ENCODE data around the gene PRCC. TPM values are rescaled to one million over a fixed set of nuclear protein-coding genes. Genes with fewer than 3 reads are reported as not detected.

Gene PRCC
- total and polyA plus RNA-seq, 9 donors = 22.7 to 75.7 (median 62.1) TPM

- peaks cover 7% of the 10 kb centered on the region for H3K4me1 ChIP-seq (ENCODE audit: control insufficient read depth, insufficient read depth, low read length)
- peaks cover 80% of the 10 kb centered on the region for H3K27me3 ChIP-seq (ENCODE audit: control insufficient read depth, insufficient read depth, low read length)
Measured at GRCh38 chr1:156840898-156841279, 73.6 kb downstream of the PRCC start.

GRCh38 chr1:156841295-156841855 lies 74.0 kb downstream of the PRCC start:
- H3K36me3 ChIP-seq (ENCODE audit: control insufficient read depth, insufficient read depth, low read length) = no peaks in the 10 kb centered on the region
- H3K4me3 ChIP-seq (ENCODE audit: low read length) = no peak overlapping the region
- H3K9me3 ChIP-seq (replicated peaks; ENCODE audit: control insufficient read depth, low read depth, low read length) = no peaks in the 10 kb centered on the region
- DNase-seq = no peak
- WGBS (ENCODE audit: insufficient coverage) = 74% methylated on average over 3 of the region's 16 CpGs
- peaks cover 80% of the 10 kb centered on the region for H3K27me3 ChIP-seq (ENCODE audit: control insufficient read depth, insufficient read depth, low read length)
- H3K27ac ChIP-seq (ENCODE audit: low read length) = no peak overlapping the region
- H3K4me1 ChIP-seq (ENCODE audit: control insufficient read depth, insufficient read depth, low read length) = peaks cover 7% of the 10 kb centered on the region

More at GRCh38 chr1:156840898-156841279, 73.6 kb downstream of the PRCC start:
- DNase-seq = no peak
- Histone ChIP-seq H3K4me3 (ENCODE audit: low read length) (no peak overlapping the region), H3K9me3 (replicated peaks; ENCODE audit: control insufficient read depth, low read depth, low read length) (no peaks in the 10 kb centered on the region), H3K36me3 (ENCODE audit: control insufficient read depth, insufficient read depth, low read length) (no peaks in the 10 kb centered on the region), H3K27ac (ENCODE audit: low read length) (no peak overlapping the region)
- 61% methylated on average over 14 of the region's 14 CpGs for WGBS (ENCODE audit: insufficient coverage)

GRCh38 chr1:156842618-156843300 lies 75.4 kb downstream of the PRCC start:
- H3K4me1 ChIP-seq (ENCODE audit: control insufficient read depth, insufficient read depth, low read length) = peaks cover 14% of the 10 kb centered on the region
- WGBS (ENCODE audit: insufficient coverage) = 83% methylated on average over 8 of the region's 9 CpGs
- DNase-seq = no peak
- H3K27me3 ChIP-seq (ENCODE audit: control insufficient read depth, insufficient read depth, low read length) = peaks cover 82% of the 10 kb centered on the region
- no peaks in the 10 kb centered on the region for H3K9me3 ChIP-seq (replicated peaks; ENCODE audit: control insufficient read depth, low read depth, low read length)
- no peak overlapping the region for H3K27ac ChIP-seq (ENCODE audit: low read length)
- H3K4me3 ChIP-seq (ENCODE audit: low read length) = no peak overlapping the region
- no peaks in the 10 kb centered on the region for H3K36me3 ChIP-seq (ENCODE audit: control insufficient read depth, insufficient read depth, low read length)

- H3K4me1 ChIP-seq (ENCODE audit: control insufficient read depth, insufficient read depth, low read length) = peaks cover 26% of the 10 kb centered on the region
- H3K36me3 ChIP-seq (ENCODE audit: control insufficient read depth, insufficient read depth, low read length) = no peaks in the 10 kb centered on the region
- WGBS (ENCODE audit: insufficient coverage) = no CpG with 5 or more reads among the region's 6 CpGs
- no peaks in the 10 kb centered on the region for H3K9me3 ChIP-seq (replicated peaks; ENCODE audit: control insufficient read depth, low read depth, low read length)
- no peak for DNase-seq
- H3K27ac ChIP-seq (ENCODE audit: low read length) = no peak overlapping the region
- peaks cover 89% of the 10 kb centered on the region for H3K27me3 ChIP-seq (ENCODE audit: control insufficient read depth, insufficient read depth, low read length)
- H3K4me3 ChIP-seq (ENCODE audit: low read length) = no peak overlapping the region
Measured at GRCh38 chr1:156844102-156844501, 76.8 kb downstream of the PRCC start.

GRCh38 chr1:156844638-156845037 lies 77.3 kb downstream of the PRCC start:
- peaks cover 89% of the 10 kb centered on the region for H3K27me3 ChIP-seq (ENCODE audit: control insufficient read depth, insufficient read depth, low read length)

GRCh38 chr1:156845055-156845952 lies 78.0 kb downstream of the PRCC start:
- no peak for DNase-seq
- 6% methylated on average over 39 of the region's 69 CpGs for WGBS (ENCODE audit: insufficient coverage)
- no peak overlapping the region for H3K4me3 ChIP-seq (ENCODE audit: low read length)

More at GRCh38 chr1:156844638-156845037, 77.3 kb downstream of the PRCC start:
- no peak overlapping the region for H3K4me3 ChIP-seq (ENCODE audit: low read length)
- no peak for DNase-seq
- no peaks in the 10 kb centered on the region for H3K36me3 ChIP-seq (ENCODE audit: control insufficient read depth, insufficient read depth, low read length)
- 22% methylated on average over 12 of the region's 14 CpGs for WGBS (ENCODE audit: insufficient coverage)
- no peak overlapping the region for H3K27ac ChIP-seq (ENCODE audit: low read length)
- peaks cover 26% of the 10 kb centered on the region for H3K4me1 ChIP-seq (ENCODE audit: control insufficient read depth, insufficient read depth, low read length)
- no peaks in the 10 kb centered on the region for H3K9me3 ChIP-seq (replicated peaks; ENCODE audit: control insufficient read depth, low read depth, low read length)

GRCh38 chr1:156845953-156846545 lies 78.7 kb downstream of the PRCC start:
- Histone ChIP-seq H3K4me1 (ENCODE audit: control insufficient read depth, insufficient read depth, low read length) (peaks cover 26% of the 10 kb centered on the region), H3K27me3 (ENCODE audit: control insufficient read depth, insufficient read depth, low read length) (peaks cover 83% of the 10 kb centered on the region), H3K4me3 (ENCODE audit: low read length) (no peak overlapping the region), H3K36me3 (ENCODE audit: control insufficient read depth, insufficient read depth, low read length) (no peaks in the 10 kb centered on the region), H3K27ac (ENCODE audit: low read length) (no peak overlapping the region), H3K9me3 (replicated peaks; ENCODE audit: control insufficient read depth, low read depth, low read length) (no peaks in the 10 kb centered on the region)
- WGBS (ENCODE audit: insufficient coverage) = 35% methylated on average over 15 of the region's 18 CpGs
- DNase-seq = no peak

More at GRCh38 chr1:156845055-156845952, 78.0 kb downstream of the PRCC start:
- peaks cover 89% of the 10 kb centered on the region for H3K27me3 ChIP-seq (ENCODE audit: control insufficient read depth, insufficient read depth, low read length)
- no peaks in the 10 kb centered on the region for H3K36me3 ChIP-seq (ENCODE audit: control insufficient read depth, insufficient read depth, low read length)
- peaks cover 26% of the 10 kb centered on the region for H3K4me1 ChIP-seq (ENCODE audit: control insufficient read depth, insufficient read depth, low read length)
- no peaks in the 10 kb centered on the region for H3K9me3 ChIP-seq (replicated peaks; ENCODE audit: control insufficient read depth, low read depth, low read length)
- no peak overlapping the region for H3K27ac ChIP-seq (ENCODE audit: low read length)

GRCh38 chr1:156846643-156847042 lies 79.3 kb downstream of the PRCC start:
- 92% methylated on average over 1 of the region's 5 CpGs for WGBS (ENCODE audit: insufficient coverage)
- peaks cover 82% of the 10 kb centered on the region for H3K27me3 ChIP-seq (ENCODE audit: control insufficient read depth, insufficient read depth, low read length)

GRCh38 chr1:156847591-156848460 lies 80.5 kb downstream of the PRCC start:
- Histone ChIP-seq H3K4me3 (ENCODE audit: low read length) (no peak overlapping the region), H3K27ac (ENCODE audit: low read length) (no peak overlapping the region), H3K4me1 (ENCODE audit: control insufficient read depth, insufficient read depth, low read length) (peaks cover 44% of the 10 kb centered on the region), H3K9me3 (replicated peaks; ENCODE audit: control insufficient read depth, low read depth, low read length) (no peaks in the 10 kb centered on the region), H3K27me3 (ENCODE audit: control insufficient read depth, insufficient read depth, low read length) (peaks cover 76% of the 10 kb centered on the region), H3K36me3 (ENCODE audit: control insufficient read depth, insufficient read depth, low read length) (no peaks in the 10 kb centered on the region)
- no peak for DNase-seq
- WGBS (ENCODE audit: insufficient coverage) = 67% methylated on average over 3 of the region's 7 CpGs

More at GRCh38 chr1:156846643-156847042, 79.3 kb downstream of the PRCC start:
- Histone ChIP-seq H3K4me1 (ENCODE audit: control insufficient read depth, insufficient read depth, low read length) (peaks cover 32% of the 10 kb centered on the region), H3K36me3 (ENCODE audit: control insufficient read depth, insufficient read depth, low read length) (no peaks in the 10 kb centered on the region), H3K4me3 (ENCODE audit: low read length) (no peak overlapping the region), H3K27ac (ENCODE audit: low read length) (no peak overlapping the region), H3K9me3 (replicated peaks; ENCODE audit: control insufficient read depth, low read depth, low read length) (no peaks in the 10 kb centered on the region)
- no peak for DNase-seq

All from muscle of leg (tissue), 11 donors.